Endometrial microvascular endothelial cells (primary cell): ENCODE measurements around the gene PERP. TPM values are rescaled to one million over a fixed set of nuclear protein-coding genes. Genes with fewer than 3 reads are reported as not detected.
"Not testable (repeated sequence)": the region's sequence is repeated elsewhere in the genome, so short reads cannot be mapped to it uniquely, and the experiment has no call there.

Experiments
- in situ Hi-C: cut with HindIII; loops from 2 replicates; pipeline ENCODE4 v1.10.0; 2017; ENCODE audit warnings: low sequenced_read_pairs, low pct_unique_long_range_greater_than_20kb; ENCODE audit errors: inconsistent ontology term
- total RNA-seq: library from RNA; depleted of rRNA; stranded (reverse); fragments of >200 nt; gene quantifications from one replicate; pipeline ENCODE4 v1.2.3, GENCODE V29; 2015; ENCODE audit errors: inconsistent ontology term

The PERP gene
- total RNA-seq, 1 donor from 2014 or later: 49.9 TPM

- in situ Hi-C loops: not testable (repeated sequence)
These were observed 27.7 kb downstream of the PERP start for GRCh38 chr6:138079556-138079955.

- in situ Hi-C loops: no loop called here
These were observed 28.7 kb downstream of the PERP start for GRCh38 chr6:138078491-138078890.

GRCh38 chr6:138073264-138073663 is 34.0 kb downstream of the PERP start:
- in situ Hi-C loops: no loop called here

- in situ Hi-C loops: no loop called here
These were observed 43.5 kb downstream of the PERP start for GRCh38 chr6:138063726-138064125.

GRCh38 chr6:138054982-138055381 is 52.2 kb downstream of the PERP start:
- in situ Hi-C loops: no loop called here

GRCh38 chr6:138052783-138053182 is 54.4 kb downstream of the PERP start:
- in situ Hi-C loops: no loop called here

- in situ Hi-C loops: no loop called here
These were observed 62.2 kb downstream of the PERP start for GRCh38 chr6:138044972-138045371.

- in situ Hi-C loops: no loop called here
These were observed 62.8 kb downstream of the PERP start for GRCh38 chr6:138044458-138044857.

Other genes with a start within 250 kb of the PERP start
- 3.7 TPM for gene TNFAIP3, start 240.2 kb downstream of the PERP start, total RNA-seq
- 12.9 TPM for gene ARFGEF3, start 54.5 kb upstream of the PERP start, total RNA-seq
- gene PBOV1, start 111.1 kb upstream of the PERP start, total RNA-seq: not detected